GM18861 (cell line): ENCODE data around the gene ZDBF2.
"Not testable (repeated sequence)": the region's sequence is repeated elsewhere in the genome, so short reads cannot be mapped to it uniquely, and the experiment has no call there.

Experiments used
- ATAC-seq: cut with Tn5 transposase; IDR thresholded peaks from one replicate; pipeline ENCODE4 v1.9.1; 2021; ENCODE audit not compliant: unreplicated experiment

Gene ZDBF2

GRCh38 chr2:206323033-206323432 is 48.6 kb downstream of the ZDBF2 start:
- no peak for ATAC-seq

- no peak for ATAC-seq
Observed at GRCh38 chr2:206323486-206323885, 49.0 kb downstream of the ZDBF2 start.

- ATAC-seq, result no peak
Observed at GRCh38 chr2:206324869-206325268, 50.4 kb downstream of the ZDBF2 start.

- no peak for ATAC-seq
Observed at GRCh38 chr2:206328974-206329373, 54.5 kb downstream of the ZDBF2 start.

- no peak for ATAC-seq
Observed at GRCh38 chr2:206336861-206337260, 62.4 kb downstream of the ZDBF2 start.

GRCh38 chr2:206337956-206338355 is 63.5 kb downstream of the ZDBF2 start:
- ATAC-seq, result no peak

- no peak for ATAC-seq
Observed at GRCh38 chr2:206341396-206341795, 66.9 kb downstream of the ZDBF2 start.

GRCh38 chr2:206343144-206343543 is 68.7 kb downstream of the ZDBF2 start:
- no peak for ATAC-seq

GRCh38 chr2:206343816-206344215 is 69.4 kb downstream of the ZDBF2 start:
- ATAC-seq, result no peak

- no peak for ATAC-seq
Observed at GRCh38 chr2:206345606-206346005, 71.1 kb downstream of the ZDBF2 start.

GRCh38 chr2:206349375-206349774 is 74.9 kb downstream of the ZDBF2 start:
- ATAC-seq, result no peak

GRCh38 chr2:206352571-206352970 is 78.1 kb downstream of the ZDBF2 start:
- no peak for ATAC-seq

GRCh38 chr2:206353685-206354084 is 79.2 kb downstream of the ZDBF2 start:
- ATAC-seq, result no peak

GRCh38 chr2:206354129-206354528 is 79.7 kb downstream of the ZDBF2 start:
- no peak for ATAC-seq

GRCh38 chr2:206356840-206357239 is 82.4 kb downstream of the ZDBF2 start:
- ATAC-seq, result not testable (repeated sequence)

GRCh38 chr2:206360840-206361239 is 86.4 kb downstream of the ZDBF2 start:
- not testable (repeated sequence) for ATAC-seq

- peak; percentile 48 for ATAC-seq
Observed at GRCh38 chr2:206361407-206362045, 87.1 kb downstream of the ZDBF2 start.
